Common myeloid progenitor, CD34-positive (primary cell): ENCODE data around the gene KRTAP4-6.
A peak's percentile ranks its signal among the peaks of the same experiment; 100 is the strongest.
"Not testable (repeated sequence)": the region's sequence is repeated elsewhere in the genome, so short reads cannot be mapped to it uniquely, and the experiment has no call there.

Experiments used
- CTCF ChIA-PET: fragments of 350-600 bp; sonication (Branson Sonifier 250); formaldehyde crosslinking; loops from one replicate; lab custom pipeline; 2021; ENCODE audit warnings: antibody characterized with exemption; lab: Charles Lee
- POLR2A ChIA-PET: fragments of 350-600 bp; sonication (Branson Sonifier 250); formaldehyde crosslinking; loops from one replicate; lab custom pipeline; 2021; ENCODE audit warnings: antibody characterized with exemption; lab: Charles Lee
- DNase-seq, 3 donors: peaks; one replicate each; pipeline versions ENCODE4 v3.0.0 to v3.0.0-alpha.2; 2013
- H3K27ac ChIP-seq, 2 experiments: 1 replicate in 1 of 2; 2 replicates in 1 of 2; pipeline ENCODE4 v1.7.0; 2013; ENCODE audit warnings: inconsistent platforms in 2 of 2, low read length in 2 of 2, mild to moderate bottlenecking in 2 of 2, low read depth in 1 of 2, moderate library complexity in 1 of 2; ENCODE audit not compliant: severe bottlenecking in 2 of 2, insufficient read depth in 1 of 2, poor library complexity in 1 of 2
- H3K27me3 ChIP-seq, 5 experiments: replicated peaks in 2 of 5; 1 replicate in 3 of 5; 2 replicates in 2 of 5; pipeline versions ENCODE4 v1.6.1 to v1.7.0; 2013; ENCODE audit warnings: low read length in 4 of 5, mild to moderate bottlenecking in 2 of 5, moderate library complexity in 2 of 5, inconsistent platforms in 1 of 5; ENCODE audit not compliant: insufficient read depth in 5 of 5, control insufficient read depth in 4 of 5
- H3K36me3 ChIP-seq, 4 experiments: 1 replicate in 2 of 4; 2 replicates in 2 of 4; pipeline versions ENCODE4 v1.6.1 to v1.7.0; 2013; ENCODE audit warnings: low read length in 3 of 4, control low read depth in 1 of 4, mild to moderate bottlenecking in 1 of 4; ENCODE audit not compliant: control insufficient read depth in 4 of 4, insufficient read depth in 4 of 4
- H3K4me1 ChIP-seq, 4 experiments: 1 replicate in 3 of 4; 2 replicates in 1 of 4; pipeline versions ENCODE4 v1.6.1 to v1.7.1; 2013; ENCODE audit warnings: low read length in 3 of 4, mild to moderate bottlenecking in 3 of 4, control low read depth in 1 of 4, inconsistent platforms in 1 of 4, moderate library complexity in 1 of 4; ENCODE audit not compliant: control insufficient read depth in 4 of 4, insufficient read depth in 4 of 4; ENCODE audit errors: control extremely low read depth in 1 of 4
- H3K4me3 ChIP-seq, 7 experiments: 1 replicate in 4 of 7; 2 replicates in 3 of 7; pipeline versions ENCODE4 v1.5.1 to v1.7.0; 2013; ENCODE audit warnings: mild to moderate bottlenecking in 7 of 7, low read length in 6 of 7, moderate library complexity in 6 of 7, inconsistent platforms in 2 of 7, low read depth in 2 of 7, control low read depth in 1 of 7; ENCODE audit not compliant: insufficient read depth in 4 of 7, control insufficient read depth in 1 of 7; ENCODE audit errors: extremely low read depth in 1 of 7
- H3K9me3 ChIP-seq, 5 experiments: 1 replicate in 4 of 5; 2 replicates in 1 of 5; pipeline versions ENCODE4 v1.6.1 to v1.7.1; 2013; ENCODE audit warnings: low read length in 4 of 5, mild to moderate bottlenecking in 2 of 5, inconsistent platforms in 1 of 5, low read depth in 1 of 5, moderate library complexity in 1 of 5; ENCODE audit not compliant: control insufficient read depth in 4 of 5, insufficient read depth in 2 of 5; ENCODE audit errors: control extremely low read depth in 1 of 5
- WGBS: methylation state at CpG from one replicate; pipeline ENCODE4 v1.1.5; 2013; ENCODE audit not compliant: insufficient coverage; 5-methylcytosine and 5-hydroxymethylcytosine counted together

Gene KRTAP4-6

GRCh38 chr17:41160648-41161047 is 20.3 kb upstream of the KRTAP4-6 start, which contains the start of gene KRTAP4-4:
Gene KRTAP4-4 (minus strand): TSS chr17:41160748. CDS start chr17:41160691, 57 bp downstream.
- Histone ChIP-seq H3K9me3 (no peaks in the 10 kb centered on the region), H3K4me1 (no peaks in the 10 kb centered on the region), H3K4me3 (no peak within 1 kb of the TSS), H3K27ac (no peak within 1 kb of the TSS), H3K36me3 (no peaks in the 10 kb centered on the region), H3K27me3 (no peaks in the 10 kb centered on the region)
- DNase-seq = no peak
- no CpG with 5 or more reads among the region's 1 CpG for WGBS
- ChIA-PET POLR2A (no interaction called here), CTCF (interaction anchor here (2.2 kb wide), 1 partner anchor 9 kb away, joined by 5 read pairs; no protein-coding TSS in a partner anchor)

GRCh38 chr17:41160190-41160589 is 19.8 kb upstream of the KRTAP4-6 start:
- H3K4me1 ChIP-seq, H3K4me3 ChIP-seq, H3K27ac ChIP-seq, H3K9me3 ChIP-seq, POLR2A ChIA-PET, H3K27me3 ChIP-seq, DNase-seq, H3K36me3 ChIP-seq: not testable (repeated sequence)
- CTCF ChIA-PET = interaction anchor here (2.2 kb wide), 1 partner anchor 10 kb away, joined by 5 read pairs; no protein-coding TSS in a partner anchor
- WGBS = 96% methylated on average over 2 of the region's 3 CpGs

- no peak overlapping the region for H3K4me3 ChIP-seq
- POLR2A ChIA-PET = no interaction called here
- no peak overlapping the region for H3K27ac ChIP-seq
- CTCF ChIA-PET = no interaction called here
- peaks cover 0 to 3% (median 0%) of the 10 kb centered on the region in 5 experiments for H3K9me3 ChIP-seq
- 20% methylated on average over 1 of the region's 2 CpGs for WGBS
- DNase-seq = peak in 2 of 3 donors; percentile 30 to 47
- H3K36me3 ChIP-seq = no peaks in the 10 kb centered on the region
- H3K4me1 ChIP-seq = peaks cover 0 to 8% (median 0%) of the 10 kb centered on the region in 4 experiments
- peaks cover 0 to 3% (median 0%) of the 10 kb centered on the region in 5 experiments for H3K27me3 ChIP-seq
Measured at GRCh38 chr17:41153856-41154255, 13.5 kb upstream of the KRTAP4-6 start.

- Histone ChIP-seq H3K36me3 (no peaks in the 10 kb centered on the region), H3K9me3 (peaks cover 0 to 3% (median 0%) of the 10 kb centered on the region in 5 experiments), H3K4me3 (no peak overlapping the region), H3K4me1 (peaks cover 0 to 8% (median 0%) of the 10 kb centered on the region in 4 experiments), H3K27me3 (peaks cover 0 to 3% (median 0%) of the 10 kb centered on the region in 5 experiments), H3K27ac (no peak overlapping the region)
- DNase-seq = no peak
- POLR2A ChIA-PET = no interaction called here
- WGBS = 100% methylated on average over 1 of the region's 2 CpGs
- CTCF ChIA-PET = no interaction called here
Measured at GRCh38 chr17:41151525-41151924, 11.2 kb upstream of the KRTAP4-6 start.

GRCh38 chr17:41150026-41150425 is 9.7 kb upstream of the KRTAP4-6 start:
- H3K27me3 ChIP-seq = peaks cover 0 to 3% (median 0%) of the 10 kb centered on the region in 5 experiments
- WGBS = 95% methylated on average over 4 of the region's 4 CpGs
- H3K9me3 ChIP-seq = peaks cover 0 to 3% (median 0%) of the 10 kb centered on the region in 5 experiments
- no peaks in the 10 kb centered on the region for H3K36me3 ChIP-seq
- no peak overlapping the region for H3K4me3 ChIP-seq
- ChIA-PET POLR2A (no interaction called here), CTCF (interaction anchor here (0.6 kb wide), 1 partner anchor 9 kb away, joined by 3 read pairs; no protein-coding TSS in a partner anchor)
- H3K27ac ChIP-seq = no peak overlapping the region
- DNase-seq = no peak
- peaks cover 0 to 8% (median 0%) of the 10 kb centered on the region in 4 experiments for H3K4me1 ChIP-seq

- Histone ChIP-seq H3K4me3 (no peak within 1 kb of the TSS), H3K9me3 (peaks cover 0 to 3% (median 0%) of the 10 kb centered on the region in 5 experiments), H3K27me3 (peaks cover 0 to 3% (median 0%) of the 10 kb centered on the region in 5 experiments), H3K36me3 (no peaks in the 10 kb centered on the region), H3K4me1 (peaks cover 0 to 8% (median 0%) of the 10 kb centered on the region in 4 experiments), H3K27ac (no peak within 1 kb of the TSS)
- CTCF ChIA-PET = no interaction called here
- POLR2A ChIA-PET = no interaction called here
- no peak for DNase-seq
- WGBS = 50% methylated on average over 2 of the region's 2 CpGs
Measured at GRCh38 chr17:41149652-41149985, 9.3 kb upstream of the KRTAP4-6 start, which contains the start of gene KRTAP4-5. Gene KRTAP4-5 (minus strand): TSS chr17:41149825. CDS start chr17:41149767, 58 bp downstream.

GRCh38 chr17:41148971-41149651 is 8.8 kb upstream of the KRTAP4-6 start:
- H3K4me1 ChIP-seq, H3K36me3 ChIP-seq, H3K9me3 ChIP-seq, H3K27ac ChIP-seq, POLR2A ChIA-PET, H3K27me3 ChIP-seq, DNase-seq, H3K4me3 ChIP-seq, CTCF ChIA-PET: not testable (repeated sequence)
- WGBS = 96% methylated on average over 9 of the region's 10 CpGs
